Measurements from ENCODE around the gene LY86. TPM values are rescaled to one million over a fixed set of nuclear protein-coding genes. Genes with fewer than 3 reads are reported as not detected.
"Not testable (repeated sequence)": the region's sequence is repeated elsewhere in the genome, so short reads cannot be mapped to it uniquely, and the experiment has no call there.

LY86 gene
- total RNA-seq, 3 donors from 2014 or later: 0.16 to 0.25 TPM; not detected in 1

- ATAC-seq (peak; percentile 40 to 56), DNase-seq (peak; percentile 40)
- no peaks in the 10 kb centered on the region for H3K36me3 Mint-ChIP-seq (ENCODE audit: insufficient read depth)
- H3K9me3 Mint-ChIP-seq: no peaks in the 10 kb centered on the region
- H3K4me3 Mint-ChIP-seq: peak overlapping the region; percentile 7
- peaks cover 70% of the 10 kb centered on the region for H3K4me1 Mint-ChIP-seq (ENCODE audit: low read depth)
- no peaks in the 10 kb centered on the region for H3K27me3 Mint-ChIP-seq (ENCODE audit: low read depth)
Measured at GRCh38 chr6:6654599-6655575, 66.4 kb downstream of the LY86 start.

- no peak overlapping the region for H3K4me3 Mint-ChIP-seq
- H3K4me1 Mint-ChIP-seq (ENCODE audit: low read depth): peaks cover 74% of the 10 kb centered on the region
- ATAC-seq (peak; percentile 45 to 49), DNase-seq (no peak)
- no peaks in the 10 kb centered on the region for H3K9me3 Mint-ChIP-seq
- no peaks in the 10 kb centered on the region for H3K27me3 Mint-ChIP-seq (ENCODE audit: low read depth)
- H3K36me3 Mint-ChIP-seq (ENCODE audit: insufficient read depth): no peaks in the 10 kb centered on the region
Measured at GRCh38 chr6:6655805-6656251, 67.3 kb downstream of the LY86 start.

GRCh38 chr6:6656287-6656686 is 67.8 kb downstream of the LY86 start:
- Mint-ChIP-seq H3K9me3 (no peaks in the 10 kb centered on the region), H3K4me3 (peak overlapping the region; percentile 23), H3K36me3 (ENCODE audit: insufficient read depth) (no peaks in the 10 kb centered on the region), H3K4me1 (ENCODE audit: low read depth) (peaks cover 73% of the 10 kb centered on the region), H3K27me3 (ENCODE audit: low read depth) (peaks cover under 1% of the 10 kb centered on the region)
- no peak for DNase-seq
- no peak for ATAC-seq

GRCh38 chr6:6657085-6657819 is 68.7 kb downstream of the LY86 start:
- Mint-ChIP-seq H3K4me3 (no peak overlapping the region), H3K36me3 (ENCODE audit: insufficient read depth) (no peaks in the 10 kb centered on the region), H3K27me3 (ENCODE audit: low read depth) (peaks cover 2% of the 10 kb centered on the region), H3K9me3 (no peaks in the 10 kb centered on the region), H3K4me1 (ENCODE audit: low read depth) (peaks cover 75% of the 10 kb centered on the region)
- DNase-seq: no peak
- ATAC-seq: no peak

- ATAC-seq: no peak
- Mint-ChIP-seq H3K36me3 (ENCODE audit: insufficient read depth) (no peaks in the 10 kb centered on the region), H3K4me3 (no peak overlapping the region), H3K4me1 (ENCODE audit: low read depth) (peaks cover 77% of the 10 kb centered on the region), H3K27me3 (ENCODE audit: low read depth) (peaks cover 2% of the 10 kb centered on the region), H3K9me3 (no peaks in the 10 kb centered on the region)
- no peak for DNase-seq
Measured at GRCh38 chr6:6657820-6658217, 69.3 kb downstream of the LY86 start.

- Mint-ChIP-seq H3K9me3 (no peaks in the 10 kb centered on the region), H3K36me3 (ENCODE audit: insufficient read depth) (no peaks in the 10 kb centered on the region), H3K27me3 (ENCODE audit: low read depth) (peaks cover 2% of the 10 kb centered on the region), H3K4me3 (no peak overlapping the region), H3K4me1 (ENCODE audit: low read depth) (peaks cover 60% of the 10 kb centered on the region)
- no peak for ATAC-seq
- DNase-seq: no peak
Measured at GRCh38 chr6:6659600-6660327, 71.2 kb downstream of the LY86 start.

- Mint-ChIP-seq H3K36me3 (ENCODE audit: insufficient read depth) (no peaks in the 10 kb centered on the region), H3K4me3 (no peak overlapping the region), H3K9me3 (no peaks in the 10 kb centered on the region), H3K4me1 (ENCODE audit: low read depth) (peaks cover 53% of the 10 kb centered on the region), H3K27me3 (ENCODE audit: low read depth) (peaks cover 2% of the 10 kb centered on the region)
- no peak for ATAC-seq
- DNase-seq: no peak
Measured at GRCh38 chr6:6660339-6661045, 72.0 kb downstream of the LY86 start.

- Mint-ChIP-seq H3K36me3 (ENCODE audit: insufficient read depth) (no peaks in the 10 kb centered on the region), H3K9me3 (no peaks in the 10 kb centered on the region), H3K4me3 (no peak overlapping the region), H3K27me3 (ENCODE audit: low read depth) (peaks cover 2% of the 10 kb centered on the region), H3K4me1 (ENCODE audit: low read depth) (peaks cover 46% of the 10 kb centered on the region)
- DNase-seq: no peak
- no peak for ATAC-seq
Measured at GRCh38 chr6:6661191-6661590, 72.7 kb downstream of the LY86 start.

- Mint-ChIP-seq H3K36me3 (ENCODE audit: insufficient read depth) (no peaks in the 10 kb centered on the region), H3K9me3 (no peaks in the 10 kb centered on the region), H3K4me1 (ENCODE audit: low read depth) (peaks cover 41% of the 10 kb centered on the region), H3K4me3 (no peak overlapping the region), H3K27me3 (ENCODE audit: low read depth) (peaks cover 2% of the 10 kb centered on the region)
- no peak for DNase-seq
- no peak for ATAC-seq
Measured at GRCh38 chr6:6661684-6662083, 73.2 kb downstream of the LY86 start.

GRCh38 chr6:6663421-6664135 is 75.1 kb downstream of the LY86 start:
- Mint-ChIP-seq H3K27me3 (ENCODE audit: low read depth) (peaks cover 2% of the 10 kb centered on the region), H3K36me3 (ENCODE audit: insufficient read depth) (no peaks in the 10 kb centered on the region), H3K9me3 (no peaks in the 10 kb centered on the region), H3K4me3 (no peak overlapping the region), H3K4me1 (ENCODE audit: low read depth) (peaks cover 24% of the 10 kb centered on the region)
- no peak for ATAC-seq
- no peak for DNase-seq

- DNase-seq (no peak), ATAC-seq (no peak)
- H3K27me3 Mint-ChIP-seq (ENCODE audit: low read depth): peaks cover 2% of the 10 kb centered on the region
- H3K4me3 Mint-ChIP-seq: no peak overlapping the region
- peaks cover 10% of the 10 kb centered on the region for H3K4me1 Mint-ChIP-seq (ENCODE audit: low read depth)
- no peaks in the 10 kb centered on the region for H3K9me3 Mint-ChIP-seq
- H3K36me3 Mint-ChIP-seq (ENCODE audit: insufficient read depth): no peaks in the 10 kb centered on the region
Measured at GRCh38 chr6:6665555-6666243, 77.2 kb downstream of the LY86 start.

GRCh38 chr6:6670150-6670549 is 81.6 kb downstream of the LY86 start:
- H3K27me3 Mint-ChIP-seq (ENCODE audit: low read depth); H3K4me1 Mint-ChIP-seq (ENCODE audit: low read depth); DNase-seq; H3K36me3 Mint-ChIP-seq (ENCODE audit: insufficient read depth); ATAC-seq; H3K4me3 Mint-ChIP-seq; H3K9me3 Mint-ChIP-seq: not testable (repeated sequence)

GRCh38 chr6:6674872-6675271 is 86.4 kb downstream of the LY86 start:
- Mint-ChIP-seq H3K27me3 (ENCODE audit: low read depth) (no peaks in the 10 kb centered on the region), H3K9me3 (no peaks in the 10 kb centered on the region), H3K4me3 (no peak overlapping the region), H3K4me1 (ENCODE audit: low read depth) (peaks cover 8% of the 10 kb centered on the region), H3K36me3 (ENCODE audit: insufficient read depth) (no peaks in the 10 kb centered on the region)
- DNase-seq (no peak), ATAC-seq (no peak)
